Bronchus fibroblast of lung (primary cell): ENCODE measurements around the gene DOLPP1. TPM values are rescaled to one million over a fixed set of nuclear protein-coding genes. Genes with fewer than 3 reads are reported as not detected.

Experiments used
- total RNA-seq: library from RNA; depleted of rRNA; stranded (reverse); fragments of >200 nt; gene quantifications from 2 replicates; pipeline ENCODE4 v1.2.3, GENCODE V29; 2015

DOLPP1 gene, protein sequence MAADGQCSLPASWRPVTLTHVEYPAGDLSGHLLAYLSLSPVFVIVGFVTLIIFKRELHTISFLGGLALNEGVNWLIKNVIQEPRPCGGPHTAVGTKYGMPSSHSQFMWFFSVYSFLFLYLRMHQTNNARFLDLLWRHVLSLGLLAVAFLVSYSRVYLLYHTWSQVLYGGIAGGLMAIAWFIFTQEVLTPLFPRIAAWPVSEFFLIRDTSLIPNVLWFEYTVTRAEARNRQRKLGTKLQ
- total RNA-seq: 13.4 and 13.8 TPM in 2 replicates

DNA sequence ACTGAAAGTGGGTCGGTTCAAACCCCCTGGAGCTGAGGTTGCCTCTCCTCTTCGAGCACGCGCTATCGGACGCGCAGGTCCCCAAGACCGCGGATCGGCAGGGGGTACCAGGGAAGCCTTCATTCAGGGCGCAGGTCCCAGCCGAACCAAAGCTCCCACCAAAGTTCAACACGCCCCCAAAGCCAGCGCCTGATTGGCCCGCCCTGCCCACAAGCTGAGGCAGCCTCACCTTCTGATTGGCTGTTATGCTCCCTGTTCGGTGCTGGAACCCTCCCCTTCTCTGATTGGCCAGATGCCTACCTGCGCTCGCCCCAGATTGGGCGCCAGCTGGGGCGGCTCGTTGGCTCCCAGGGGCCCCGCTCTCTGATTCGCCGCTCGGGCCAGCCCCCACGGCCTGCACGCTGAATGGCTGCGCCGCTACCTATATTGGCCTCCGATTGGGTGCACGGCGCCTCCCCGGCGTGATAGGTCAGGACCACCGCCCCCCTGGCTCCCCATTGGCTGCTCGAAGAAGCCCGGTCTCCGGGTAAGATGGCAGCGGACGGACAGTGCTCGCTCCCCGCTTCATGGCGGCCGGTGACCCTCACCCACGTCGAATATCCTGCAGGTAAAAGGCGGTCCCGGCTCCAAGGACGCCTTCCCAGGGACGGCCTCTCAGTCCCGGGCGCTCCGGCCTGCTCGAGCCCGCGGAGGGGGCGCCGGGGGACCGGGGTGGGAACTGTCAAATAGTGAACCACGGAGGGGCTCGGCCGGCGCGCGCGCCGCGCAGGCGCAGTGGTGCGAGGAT is at the start of gene DOLPP1:
DOLPP1 (plus strand) TSS at position 511 of the 787 bp plus-strand sequence; CDS start at position 532, 21 bp downstream.

DNA sequence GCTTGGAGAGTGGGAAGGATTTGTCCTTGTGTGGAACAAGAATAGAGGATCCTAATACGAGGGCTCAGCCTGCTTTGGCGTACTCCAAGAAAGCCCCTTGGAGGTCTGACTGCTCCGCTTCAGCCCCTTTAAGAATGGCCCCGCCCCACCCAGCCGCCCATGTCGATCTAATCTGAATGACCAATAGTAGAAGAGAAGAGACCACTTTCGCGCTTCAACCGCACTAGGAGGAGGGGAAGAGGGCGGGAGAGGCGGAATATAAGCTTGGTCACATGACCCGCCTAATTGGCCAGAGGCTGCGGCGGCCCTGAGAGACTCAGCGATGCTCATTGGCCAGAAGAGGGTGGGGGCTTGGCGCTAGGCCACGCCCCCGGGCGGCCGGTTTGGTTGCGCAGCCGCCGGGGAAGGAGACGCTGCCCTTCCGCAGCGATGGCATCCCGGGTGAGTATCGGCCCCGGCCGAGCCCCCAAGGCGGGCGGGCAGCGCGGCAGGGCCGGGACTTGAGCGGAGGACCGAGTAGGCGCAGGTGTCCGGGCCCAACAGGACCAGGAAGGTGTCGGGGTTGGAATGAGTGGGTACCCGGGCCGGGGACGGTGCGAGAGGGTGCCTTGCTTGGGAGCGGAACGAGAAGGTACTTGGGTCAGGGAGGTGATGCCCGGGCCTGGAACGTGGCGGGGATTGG is 44.5 kb upstream of the DOLPP1 start, which contains the start of gene MIGA2:
MIGA2 (plus strand) TSS at position 386 of the 682 bp plus-strand sequence. CDS start 3,969 bp downstream, outside the sequence.

GRCh38 chr9:129110740-129111527 is 30.0 kb downstream of the DOLPP1 start, which contains the start of the genes CRAT and PTPA:
Gene CRAT, minus strand, starts transcription at chr9:129110793. Its CDS starts 284 bp downstream, at chr9:129110509.
Gene PTPA, plus strand, starts transcription at chr9:129111415. Its CDS starts 186 bp downstream, at chr9:129111601.

Other genes starting within 250 kb of the DOLPP1 start
- gene KYAT1, start 199.2 kb upstream of the DOLPP1 start, total RNA-seq: 10.8 and 14.7 TPM in 2 replicates
- 43.7 and 51.4 TPM in 2 replicates for gene LRRC8A, start 199.0 kb upstream of the DOLPP1 start, total RNA-seq
- gene PHYHD1, start 160.1 kb upstream of the DOLPP1 start, total RNA-seq: 15.9 and 19.0 TPM in 2 replicates
- 22.9 and 28.7 TPM in 2 replicates for gene DOLK, start 133.5 kb upstream of the DOLPP1 start, total RNA-seq
- gene NUP188, start 133.4 kb upstream of the DOLPP1 start, total RNA-seq: 35.5 and 38.1 TPM in 2 replicates
- gene SH3GLB2, start 52.8 kb upstream of the DOLPP1 start, total RNA-seq: 38.5 and 45.9 TPM in 2 replicates
- 11.9 and 14.3 TPM in 2 replicates for gene MIGA2, start 44.5 kb upstream of the DOLPP1 start, total RNA-seq
- gene CRAT, start 29.7 kb downstream of the DOLPP1 start, total RNA-seq: 50.4 and 54.8 TPM in 2 replicates
- 129 and 131 TPM in 2 replicates for gene PTPA, start 30.3 kb downstream of the DOLPP1 start, total RNA-seq
- gene IER5L, start 97.2 kb downstream of the DOLPP1 start, total RNA-seq: 53.5 and 58.3 TPM in 2 replicates